Astrocyte (in vitro differentiated cells and primary cell): ENCODE results near the gene TWIST2. TPM values are rescaled to one million over a fixed set of nuclear protein-coding genes. Genes with fewer than 3 reads are reported as not detected.

Experiments used
- DNase-seq: peaks from one replicate; pipeline ENCODE4 v3.0.0-alpha.2; 2010; ENCODE audit warnings: low read depth
- FAIRE-seq: peaks from 2 replicates; lab custom pipeline; 2011; peaks lifted over from hg19 to GRCh38; lab: Jason Lieb, UNC
- H2AFZ ChIP-seq: 2 replicates; pipeline ENCODE4 v1.6.0; 2012; ENCODE audit warnings: low read depth, low read length, inconsistent platforms
- H3K27ac ChIP-seq: 2 replicates; pipeline ENCODE4 v1.5.1; 2011; ENCODE audit warnings: low read depth, low read length, inconsistent platforms
- H3K27me3 ChIP-seq: 2 replicates; pipeline ENCODE4 v1.6.0; 2011; ENCODE audit warnings: low read length, inconsistent platforms; ENCODE audit not compliant: insufficient read depth
- H3K36me3 ChIP-seq: 2 replicates; pipeline ENCODE4 v1.5.1; 2011; ENCODE audit warnings: low read length, inconsistent platforms; ENCODE audit not compliant: insufficient read depth
- H3K4me1 ChIP-seq: 2 replicates; pipeline ENCODE4 v1.5.1; 2011; ENCODE audit warnings: low read length, inconsistent platforms; ENCODE audit not compliant: insufficient read depth
- H3K4me2 ChIP-seq: 2 replicates; pipeline ENCODE4 v1.6.0; 2012; ENCODE audit warnings: low read length, inconsistent platforms
- H3K4me3 ChIP-seq: 2 replicates; pipeline ENCODE4 v1.5.1; 2011; ENCODE audit warnings: low read depth, mild to moderate bottlenecking, low read length, inconsistent platforms; ENCODE audit not compliant: insufficient read depth
- H3K79me2 ChIP-seq: 2 replicates; pipeline ENCODE4 v1.6.0; 2012; ENCODE audit warnings: mild to moderate bottlenecking, low read length, inconsistent platforms; ENCODE audit not compliant: insufficient read depth
- H3K9ac ChIP-seq: 2 replicates; pipeline ENCODE4 v1.6.0; 2012; ENCODE audit warnings: mild to moderate bottlenecking, low read length, inconsistent platforms
- H3K9me3 ChIP-seq: 2 replicates; pipeline ENCODE4 v1.5.1; 2012; ENCODE audit warnings: low read depth, mild to moderate bottlenecking, low read length, inconsistent platforms; ENCODE audit not compliant: insufficient read depth
- H4K20me1 ChIP-seq: 2 replicates; pipeline ENCODE4 v1.6.0; 2012; ENCODE audit warnings: low read length, inconsistent platforms; ENCODE audit not compliant: insufficient read depth
- H3K27ac Mint-ChIP-seq: one replicate; pipeline ENCODE4 v1.8.0; 2021; ENCODE audit warnings: mild to moderate bottlenecking, mixed read lengths; ENCODE audit not compliant: unreplicated experiment
- H3K27me3 Mint-ChIP-seq: one replicate; pipeline ENCODE4 v1.8.0; 2021; ENCODE audit warnings: low read depth, mixed read lengths; ENCODE audit not compliant: unreplicated experiment
- H3K36me3 Mint-ChIP-seq: one replicate; pipeline ENCODE4 v1.8.0; 2021; ENCODE audit warnings: low read depth, mixed read lengths; ENCODE audit not compliant: unreplicated experiment
- H3K4me1 Mint-ChIP-seq: one replicate; pipeline ENCODE4 v1.8.0; 2021; ENCODE audit warnings: low read depth, mixed read lengths; ENCODE audit not compliant: unreplicated experiment
- H3K4me3 Mint-ChIP-seq: one replicate; pipeline ENCODE4 v1.8.0; 2021; ENCODE audit warnings: mild to moderate bottlenecking, moderate library complexity, mixed read lengths; ENCODE audit not compliant: unreplicated experiment
- H3K9me3 Mint-ChIP-seq: one replicate; pipeline ENCODE4 v1.8.0; 2021; ENCODE audit warnings: mild to moderate bottlenecking, mixed read lengths; ENCODE audit not compliant: unreplicated experiment
- CTCF ChIP-seq: IDR thresholded peaks from 2 replicates; pipeline ENCODE4 v1.5.1; 2011; ENCODE audit warnings: low read depth, mild to moderate bottlenecking, inconsistent platforms, low read length, moderate library complexity; ENCODE audit not compliant: insufficient read depth
- EZH2 ChIP-seq: IDR thresholded peaks from 2 replicates; pipeline ENCODE4 v1.6.1; 2012; ENCODE audit warnings: mild to moderate bottlenecking, low read length, inconsistent platforms; ENCODE audit not compliant: insufficient read depth
- total RNA-seq: library from RNA; stranded (reverse); gene quantifications from 2 replicates; pipeline ENCODE4 v1.2.1, GENCODE V29; 2021

TWIST2 gene
- total RNA-seq, 1 donor from 2014 or later, result 3.2 TPM

GRCh38 chr2:238919307-238919706 is 71.4 kb downstream of the TWIST2 start:
- Mint-ChIP-seq H3K27me3 (peaks cover 34% of the 10 kb centered on the region), H3K9me3 (peaks cover 8% of the 10 kb centered on the region), H3K27ac (no peak overlapping the region), H3K4me3 (no peak overlapping the region), H3K36me3 (peaks cover 2% of the 10 kb centered on the region), H3K4me1 (peaks cover 5% of the 10 kb centered on the region)
- H3K27me3 ChIP-seq, result no peaks in the 10 kb centered on the region
- no peaks in the 10 kb centered on the region for H3K36me3 ChIP-seq
- no peak overlapping the region for H3K9ac ChIP-seq
- no peak overlapping the region for H2AFZ ChIP-seq
- H3K9me3 ChIP-seq, result peaks cover 3% of the 10 kb centered on the region
- H3K4me3 ChIP-seq, result no peak overlapping the region
- H3K27ac ChIP-seq, result no peak overlapping the region
- no peak for FAIRE-seq
- H3K79me2 ChIP-seq, result no peaks in the 10 kb centered on the region
- no peak for DNase-seq
- peaks cover 13% of the 10 kb centered on the region for H3K4me1 ChIP-seq
- no peak for TF ChIP-seq EZH2
- no peak for TF ChIP-seq CTCF
- H3K4me2 ChIP-seq, result no peak overlapping the region
- no peaks in the 10 kb centered on the region for H4K20me1 ChIP-seq

- H3K36me3 ChIP-seq, result no peaks in the 10 kb centered on the region
- no peaks in the 10 kb centered on the region for H4K20me1 ChIP-seq
- no peak overlapping the region for H2AFZ ChIP-seq
- DNase-seq (no peak), FAIRE-seq (no peak)
- H3K9me3 Mint-ChIP-seq, result peaks cover 8% of the 10 kb centered on the region
- no peak overlapping the region for H3K9ac ChIP-seq
- peaks cover 40% of the 10 kb centered on the region for H3K27me3 Mint-ChIP-seq
- TF ChIP-seq CTCF, result no peak
- TF ChIP-seq EZH2, result no peak
- H3K4me3 ChIP-seq, result no peak overlapping the region
- peaks cover 5% of the 10 kb centered on the region for H3K4me1 ChIP-seq
- H3K4me1 Mint-ChIP-seq, result no peaks in the 10 kb centered on the region
- H3K9me3 ChIP-seq, result peaks cover under 1% of the 10 kb centered on the region
- no peak overlapping the region for H3K27ac ChIP-seq
- peaks cover 2% of the 10 kb centered on the region for H3K36me3 Mint-ChIP-seq
- H3K4me2 ChIP-seq, result no peak overlapping the region
- no peak overlapping the region for H3K27ac Mint-ChIP-seq
- H3K4me3 Mint-ChIP-seq, result no peak overlapping the region
- H3K27me3 ChIP-seq, result no peaks in the 10 kb centered on the region
- no peaks in the 10 kb centered on the region for H3K79me2 ChIP-seq
Measured at GRCh38 chr2:238920053-238920452, 72.2 kb downstream of the TWIST2 start.

- Mint-ChIP-seq H3K4me1 (no peaks in the 10 kb centered on the region), H3K9me3 (peaks cover 8% of the 10 kb centered on the region), H3K27me3 (peaks cover 46% of the 10 kb centered on the region), H3K36me3 (peaks cover 2% of the 10 kb centered on the region), H3K27ac (no peak overlapping the region), H3K4me3 (no peak overlapping the region)
- H3K36me3 ChIP-seq, result no peaks in the 10 kb centered on the region
- H3K79me2 ChIP-seq, result no peaks in the 10 kb centered on the region
- DNase-seq, result no peak
- no peak overlapping the region for H3K27ac ChIP-seq
- no peaks in the 10 kb centered on the region for H3K4me1 ChIP-seq
- no peak overlapping the region for H3K4me2 ChIP-seq
- H4K20me1 ChIP-seq, result no peaks in the 10 kb centered on the region
- no peak overlapping the region for H3K4me3 ChIP-seq
- no peak for FAIRE-seq
- no peak overlapping the region for H2AFZ ChIP-seq
- TF ChIP-seq EZH2 (no peak), CTCF (no peak)
- no peak overlapping the region for H3K9ac ChIP-seq
- no peaks in the 10 kb centered on the region for H3K27me3 ChIP-seq
- H3K9me3 ChIP-seq, result no peaks in the 10 kb centered on the region
Measured at GRCh38 chr2:238920601-238921001, 72.7 kb downstream of the TWIST2 start.
